GM12878 (cell line): ENCODE data around the gene NRP1. TPM values are rescaled to one million over a fixed set of nuclear protein-coding genes. Genes with fewer than 3 reads are reported as not detected.

Experiments
- ATAC-seq: fragments of 200-7000 bp; cut with Tn5 transposase; 3 replicates; pipeline ENCODE4 v1.9.1; 2020; ENCODE audit warnings: mild to moderate bottlenecking, moderate library complexity
- BruUV-seq: library from RNA; stranded (reverse); fragments of 400-500 nt; replicated peaks from 2 replicates; lab custom pipeline; 2021; lab: Mats Ljungman, UMichigan
- CTCF ChIA-PET: fragments of 300-600 bp; sonication (Branson Sonifier 250); formaldehyde crosslinking; extraction: SDS; loops from one replicate; lab custom pipeline; 2021; ENCODE audit warnings: inconsistent platforms; lab: Yijun Ruan, JAX
- POLR2A ChIA-PET: fragments of 350-600 bp; formaldehyde crosslinking; extraction: SDS; loops from one replicate; lab custom pipeline; 2021; ENCODE audit warnings: inconsistent platforms; lab: Charles Lee
- RAD21 ChIA-PET: fragments of 300-600 bp; sonication (Branson Sonifier 250); formaldehyde crosslinking; loops from one replicate; lab custom pipeline; 2023; ENCODE audit warnings: antibody characterized with exemption; ENCODE audit not compliant: unreplicated experiment; lab: Charles Lee
- SMC1A ChIA-PET: fragments of 300-600 bp; sonication (Branson Sonifier 250); formaldehyde crosslinking; loops from one replicate; lab custom pipeline; 2023; ENCODE audit not compliant: unreplicated experiment, uncharacterized antibody; lab: Charles Lee
- DNase-seq: peaks from one replicate; pipeline ENCODE4 v3.0.0-alpha.2; 2011; ENCODE audit warnings: low read depth, low spot score
- FAIRE-seq: peaks from 3 replicates; lab custom pipeline; 2011; peaks lifted over from hg19 to GRCh38; lab: Jason Lieb, UNC
- H2AFZ ChIP-seq: 2 replicates; pipeline ENCODE4 v1.6.0; 2011; ENCODE audit warnings: low read depth, low read length, control low read depth; ENCODE audit not compliant: control insufficient read depth
- H3K27ac ChIP-seq: 2 replicates; pipeline ENCODE4 v1.5.1; 2011; ENCODE audit warnings: control low read depth; ENCODE audit not compliant: control insufficient read depth, insufficient read depth
- H3K27me3 ChIP-seq, 2 experiments: replicated peaks in 1 of 2; 2 replicates each; pipeline versions ENCODE4 v1.6.0 to v1.6.1; 2011; ENCODE audit warnings: low read length in 1 of 2; ENCODE audit not compliant: control insufficient read depth in 2 of 2, insufficient read depth in 2 of 2
- H3K36me3 ChIP-seq, 2 experiments: 2 replicates each; pipeline ENCODE4 v1.5.1; 2011; ENCODE audit warnings: low read length in 1 of 2; ENCODE audit not compliant: control insufficient read depth in 2 of 2, insufficient read depth in 2 of 2
- H3K4me1 ChIP-seq: 2 replicates; pipeline ENCODE4 v1.6.1; 2011; ENCODE audit warnings: mild to moderate bottlenecking, low read length, moderate library complexity, mixed read lengths; ENCODE audit not compliant: control insufficient read depth, insufficient read depth
- H3K4me2 ChIP-seq: 2 replicates; pipeline ENCODE4 v1.6.0; 2011; ENCODE audit warnings: control low read depth; ENCODE audit not compliant: control insufficient read depth, insufficient read depth
- H3K4me3 ChIP-seq: fragments of 200-600 bp; sonication (generic); 2 replicates; pipeline ENCODE4 v1.5.1; 2016
- H3K79me2 ChIP-seq: 2 replicates; pipeline ENCODE4 v1.6.0; 2011; ENCODE audit warnings: low read length; ENCODE audit not compliant: control insufficient read depth, insufficient read depth
- H3K9ac ChIP-seq: 2 replicates; pipeline ENCODE4 v1.8.0; 2011; ENCODE audit warnings: low read length, control low read depth, mixed read lengths; ENCODE audit not compliant: control insufficient read depth, insufficient read depth
- H3K9me3 ChIP-seq: replicated peaks from 3 replicates; pipeline ENCODE4 v1.5.1; 2011; ENCODE audit warnings: mild to moderate bottlenecking, low read length; ENCODE audit not compliant: control insufficient read depth, insufficient read depth
- H4K20me1 ChIP-seq: 2 replicates; pipeline ENCODE4 v1.6.0; 2011; ENCODE audit not compliant: control insufficient read depth, insufficient read depth
- E4F1 ChIP-seq: fragments of 450-650 bp; IDR thresholded peaks from 2 replicates; pipeline ENCODE4 v1.6.1; 2018; ENCODE audit warnings: borderline replicate concordance, mild to moderate bottlenecking; ENCODE audit not compliant: partially characterized antibody
- EED ChIP-seq: sonication (generic); IDR thresholded peaks from 2 replicates; pipeline ENCODE4 v1.6.1; 2016; ENCODE audit warnings: antibody characterized with exemption, low read depth
- FOS ChIP-seq: IDR thresholded peaks from 3 replicates; pipeline ENCODE4 v1.6.1; 2011; ENCODE audit warnings: borderline replicate concordance; ENCODE audit not compliant: insufficient read length; ENCODE audit errors: extremely low read depth
- HSF1 ChIP-seq: fragments of 150-350 bp; IDR thresholded peaks from 2 replicates; pipeline ENCODE4 v1.6.1; 2014; ENCODE audit warnings: mild to moderate bottlenecking, low read depth, low read length
- NFIC ChIP-seq: IDR thresholded peaks from 2 replicates; pipeline ENCODE4 v1.6.1; 2012; ENCODE audit warnings: low read depth, mild to moderate bottlenecking, inconsistent platforms, low read length, moderate library complexity
- POLR2AphosphoS5 ChIP-seq: IDR thresholded peaks from 2 replicates; pipeline ENCODE4 v1.6.1; 2011; ENCODE audit warnings: mild to moderate bottlenecking, low read length, inconsistent platforms
- STAT3 ChIP-seq: IDR thresholded peaks from 2 replicates; pipeline ENCODE4 v1.6.1; 2011; ENCODE audit warnings: low read depth, low read length, improper control_type of control experiment
- SUZ12 ChIP-seq: fragments of 200-600 bp; sonication (generic); IDR thresholded peaks from one replicate; pipeline ENCODE4 v1.6.1; 2018; ENCODE audit warnings: antibody characterized with exemption, mild to moderate bottlenecking; ENCODE audit not compliant: unreplicated experiment
- TBL1XR1 ChIP-seq: IDR thresholded peaks from 2 replicates; pipeline ENCODE4 v1.6.1; 2012; ENCODE audit warnings: low read depth, low read length, improper control_type of control experiment
- YBX1 ChIP-seq: fragments of 450-650 bp; IDR thresholded peaks from 2 replicates; pipeline ENCODE4 v1.6.1; 2016; ENCODE audit warnings: antibody characterized with exemption
- ZNF384 ChIP-seq: IDR thresholded peaks from 2 replicates; pipeline ENCODE4 v1.6.1; 2012; ENCODE audit warnings: low read depth, mild to moderate bottlenecking, low read length, improper control_type of control experiment, borderline replicate concordance
- ZNF622 ChIP-seq: fragments of 450-650 bp; IDR thresholded peaks from 2 replicates; pipeline ENCODE4 v1.6.1; 2017; ENCODE audit warnings: mild to moderate bottlenecking, inconsistent platforms
- ZSCAN29 ChIP-seq: fragments of 450-650 bp; IDR thresholded peaks from 2 replicates; pipeline ENCODE4 v1.6.1; 2017; ENCODE audit warnings: mild to moderate bottlenecking, moderate library complexity
- WGBS: methylation state at CpG from one replicate; pipeline ENCODE4 v1.1.6; 2016; ENCODE audit warnings: low lambda C conversion rate; ENCODE audit not compliant: insufficient replicate concordance, insufficient coverage; ENCODE audit errors: missing lambda C conversion rate; 5-methylcytosine and 5-hydroxymethylcytosine counted together
- in situ Hi-C: fragments of 300-500 bp; cut with MboI; formaldehyde crosslinking; loops from 9 replicates; pipeline ENCODE4 v1.14.3; 2018; ENCODE audit warnings: mixed read lengths
- intact Hi-C: fragments of 100-400 bp; cut with micrococcal nuclease; formaldehyde crosslinking; loops from one replicate; pipeline ENCODE4 v1.14.2; 2022; ENCODE audit not compliant: unreplicated experiment
- polyA plus RNA-seq, 11 experiments: library from polyadenylated mRNA; depleted of rRNA in 4 of 11; unstranded in 6 of 11; stranded (reverse) in 5 of 11; fragments of >200 nt; fragmentation: Nextera tagmentation in 4 of 11; fragmentation: Illumina TruSeq in 1 of 11; extraction: Ambion mirVana in 4 of 11; extraction: Trizol in 1 of 11; gene quantifications; 1 replicate in 1 of 11; 2 replicates in 10 of 11; pipeline versions ENCODE4 v1.2.1 to v1.2.3, GENCODE V29; 2011 to 2016; ENCODE audit warnings: inconsistent platforms in 2 of 11, missing spikeins in 2 of 11, low read depth in 1 of 11
- total RNA-seq, 4 experiments: library from RNA; depleted of rRNA in 3 of 4; stranded (reverse); fragments of >200 nt in 3 of 4; fragmentation: Illumina TruSeq in 1 of 4; extraction: Trizol in 1 of 4; gene quantifications; 2 replicates each; pipeline versions ENCODE4 v1.2.1 to v1.2.3, GENCODE V29; 2013 to 2021
- TF ChIP-seq, protein P1 (sequence below): IDR thresholded peaks from 2 replicates; pipeline ENCODE4 v1.6.1; 2011; ENCODE audit warnings: borderline replicate concordance, low read depth, mild to moderate bottlenecking, moderate library complexity, low read length; ENCODE audit not compliant: insufficient read depth, poor library complexity, severe bottlenecking

NRP1 gene
- total and polyA plus RNA-seq, 10 of the 15 experiments (the other 5 are each of a cell fraction or from before 2014, with no cell fraction given) = 0.11 to 12.1 (median 0.52) TPM

DNA sequence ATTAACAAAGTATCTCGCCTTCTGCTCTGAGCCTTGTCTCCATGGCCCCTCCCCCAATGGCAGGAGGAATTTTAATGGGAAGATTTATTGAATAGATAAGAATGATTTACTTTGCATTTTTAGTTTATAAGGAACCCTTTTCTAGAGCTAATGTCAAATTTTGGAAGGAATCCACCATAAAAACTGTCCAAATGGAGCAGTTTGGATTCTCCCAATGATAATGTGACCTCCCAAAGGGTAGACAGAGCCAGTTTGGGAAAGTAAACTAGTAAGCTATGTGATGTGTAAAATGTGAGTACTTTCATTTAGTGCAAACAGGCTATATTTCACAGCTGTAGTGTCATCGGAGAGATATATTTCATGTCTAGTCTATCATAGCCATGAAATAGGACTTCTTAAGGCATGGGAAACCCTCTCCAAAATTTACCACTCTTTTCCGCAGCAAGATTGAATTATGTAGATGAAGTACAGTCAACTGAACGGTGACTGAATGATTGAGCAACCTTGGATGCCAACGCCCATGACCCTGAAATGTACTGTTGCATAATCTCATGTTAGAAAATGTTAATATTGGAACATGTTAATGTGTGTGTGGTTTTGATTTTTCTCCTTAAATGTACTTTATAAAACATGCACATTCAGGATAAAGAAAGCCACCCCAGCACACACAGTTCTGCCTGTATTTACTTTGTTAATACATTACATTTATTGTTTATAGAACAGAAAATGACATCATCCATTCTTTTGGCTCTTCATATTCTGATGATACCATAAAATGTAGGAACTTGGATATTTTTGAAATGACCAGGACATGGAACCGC, 140.6 kb downstream of the NRP1 start:
- Histone ChIP-seq H3K9me3 (no peaks in the 10 kb centered on the region), H3K27ac (no peak overlapping the region), H2AFZ (no peak overlapping the region), H3K4me1 (no peaks in the 10 kb centered on the region), H3K9ac (no peak overlapping the region), H3K27me3 (no peaks in the 10 kb centered on the region; a peak in 1 of 4 replicates), H3K36me3 (no peaks in the 10 kb centered on the region), H4K20me1 (no peaks in the 10 kb centered on the region), H3K4me2 (no peak overlapping the region), H3K4me3 (no peak overlapping the region), H3K79me2 (no peaks in the 10 kb centered on the region)
- ChIA-PET CTCF (interaction anchor here (0.7 to 2.4 kb wide), 34 partner anchors 8 to 1468 kb away, joined by 3 to 45 read pairs (median 4); no protein-coding TSS in a partner anchor), RAD21 (interaction anchor here (0.7 to 2.3 kb wide), 21 partner anchors 8 to 1444 kb away, joined by 3 to 27 read pairs (median 4); no protein-coding TSS in a partner anchor), POLR2A (no interaction called here), SMC1A (interaction anchor here (0.8 to 2.6 kb wide), 24 partner anchors 8 to 1446 kb away, joined by 3 to 28 read pairs (median 4); partner anchors contain the start of gene NRP1)
- DNase-seq (no peak), FAIRE-seq (no peak), ATAC-seq (no peak)
- BruUV-seq = no TSS peak
- WGBS = 48% methylated on average over 6 of the region's 6 CpGs
- in situ Hi-C loops = loop anchor here (25.0 kb wide), 1 partner anchor 1443 kb away; no protein-coding TSS in a partner anchor
- intact Hi-C loops = loop anchor here (2.0 to 5.0 kb wide), 2 partner anchors 138 to 1443 kb away; partner anchors contain the start of gene NRP1
- TF ChIP-seq POLR2AphosphoS5 = no peak
- no peak for TF ChIP-seq HSF1
- TF ChIP-seq ZSCAN29 = no peak
- no peak for TF ChIP-seq FOS
- TF ChIP-seq SUZ12 = no peak
- TF ChIP-seq, protein P1, sequence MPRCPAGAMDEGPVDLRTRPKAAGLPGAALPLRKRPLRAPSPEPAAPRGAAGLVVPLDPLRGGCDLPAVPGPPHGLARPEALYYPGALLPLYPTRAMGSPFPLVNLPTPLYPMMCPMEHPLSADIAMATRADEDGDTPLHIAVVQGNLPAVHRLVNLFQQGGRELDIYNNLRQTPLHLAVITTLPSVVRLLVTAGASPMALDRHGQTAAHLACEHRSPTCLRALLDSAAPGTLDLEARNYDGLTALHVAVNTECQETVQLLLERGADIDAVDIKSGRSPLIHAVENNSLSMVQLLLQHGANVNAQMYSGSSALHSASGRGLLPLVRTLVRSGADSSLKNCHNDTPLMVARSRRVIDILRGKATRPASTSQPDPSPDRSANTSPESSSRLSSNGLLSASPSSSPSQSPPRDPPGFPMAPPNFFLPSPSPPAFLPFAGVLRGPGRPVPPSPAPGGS = no peak
- no peak for TF ChIP-seq YBX1
- no peak for TF ChIP-seq ZNF384
- TF ChIP-seq EED = no peak
- no peak for TF ChIP-seq NFIC
- no peak for TF ChIP-seq STAT3
- TF ChIP-seq E4F1 = no peak
- no peak for TF ChIP-seq ZNF622
- no peak for TF ChIP-seq TBL1XR1
